Colonic mucosa (tissue), 4 donors: ENCODE results near the gene ATP2C2. TPM values are rescaled to one million over a fixed set of nuclear protein-coding genes. Genes with fewer than 3 reads are reported as not detected.
A peak's percentile ranks its signal among the peaks of the same experiment; 100 is the strongest.

Experiments
- DNase-seq: peaks from one replicate; pipeline ENCODE4 v3.0.0-alpha.2; 2020
- H3K27ac ChIP-seq: fragments of 200-600 bp; one replicate; pipeline ENCODE4 v1.8.0; 2021
- H3K27me3 ChIP-seq: fragments of 200-600 bp; one replicate; pipeline ENCODE4 v1.8.0; 2021
- H3K36me3 ChIP-seq: fragments of 200-600 bp; one replicate; pipeline ENCODE4 v1.8.0; 2021
- H3K4me1 ChIP-seq: fragments of 200-600 bp; one replicate; pipeline ENCODE4 v1.8.0; 2021; ENCODE audit warnings: mild to moderate bottlenecking
- H3K4me3 ChIP-seq: fragments of 200-600 bp; one replicate; pipeline ENCODE4 v1.8.0; 2021
- H3K9ac ChIP-seq, 2 donors: one replicate each; pipeline ENCODE4 v1.7.0; 2013; ENCODE audit warnings: control low read depth in 2 of 2, low read depth in 2 of 2, low read length in 2 of 2
- H3K9me3 ChIP-seq: fragments of 200-600 bp; one replicate; pipeline ENCODE4 v1.8.0; 2021
- CTCF ChIP-seq: fragments of 200-600 bp; IDR thresholded peaks from one replicate; pipeline ENCODE4 v1.8.0; 2022; ENCODE audit warnings: antibody characterized with exemption, mild to moderate bottlenecking
- intact Hi-C: fragments of 100-400 bp; cut with DNase I; formaldehyde crosslinking; loops from one replicate; pipeline ENCODE4 v1.14.1; 2022
- total RNA-seq, 2 donors: library from RNA; stranded (reverse); fragmentation: NEBNext Ultra II Directional in 1 of 2; extraction: Animal tissue kit (Norgen Biotek cat#: 25700) in 1 of 2; gene quantifications; one replicate each; pipeline ENCODE4 v1.2.1, GENCODE V29; 2021
- donor health status: healthy.
- donor health status: DM: no; HTN: no; CAD: no.
- donor health status: DM: no; HTN: no; CAD: no.

ATP2C2 gene
- total RNA-seq, 2 donors from 2014 or later, result 126 to 220 TPM

DNA sequence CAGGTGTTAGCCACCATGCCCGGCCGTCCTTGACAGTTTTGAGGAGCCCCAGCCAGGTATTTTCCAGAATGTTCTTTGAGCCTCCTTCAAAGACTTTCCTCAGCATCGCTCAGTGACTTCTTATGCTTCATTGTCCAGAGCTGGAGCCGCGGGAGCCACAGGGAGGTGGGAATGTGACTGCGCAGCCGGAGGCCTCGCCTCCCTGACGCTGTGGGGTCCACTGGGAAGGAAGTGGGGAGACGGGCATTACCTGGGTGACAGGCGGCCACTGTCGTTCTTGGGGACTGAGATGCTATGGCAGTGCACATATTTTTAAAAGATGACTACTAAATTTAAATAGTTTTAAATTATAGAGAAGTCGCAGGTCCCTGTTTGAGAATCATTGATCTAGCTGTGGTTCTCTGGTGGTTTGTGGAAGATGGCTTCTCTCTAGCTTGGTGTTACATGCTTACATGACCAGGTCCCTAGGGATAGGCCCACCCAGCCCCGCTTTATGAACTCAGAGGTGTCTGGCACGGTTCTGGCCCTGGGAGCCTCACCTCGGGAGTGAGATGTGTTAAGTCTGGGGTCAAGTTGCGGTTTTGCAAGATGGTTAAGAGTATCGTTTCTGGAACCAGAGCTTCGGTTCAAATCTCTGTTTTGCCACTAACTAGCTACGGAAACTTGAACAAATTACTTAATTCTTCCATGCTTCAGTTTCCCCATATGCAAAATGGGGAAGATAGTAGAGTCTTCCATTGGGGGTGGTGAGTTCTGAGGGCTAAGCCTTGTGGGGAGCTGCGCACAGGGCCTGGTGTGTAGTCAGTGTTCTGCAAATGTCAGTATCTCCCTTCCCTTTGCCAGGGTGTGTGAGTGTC is 53.0 kb downstream of the ATP2C2 start:
- no peak for TF ChIP-seq CTCF
- Histone ChIP-seq H3K9me3 (no peaks in the 10 kb centered on the region), H3K27ac (no peak overlapping the region), H3K4me3 (no peak overlapping the region), H3K36me3 (no peaks in the 10 kb centered on the region), H3K9ac (no peak overlapping the region), H3K4me1 (no peaks in the 10 kb centered on the region), H3K27me3 (no peaks in the 10 kb centered on the region)
- no peak for DNase-seq
- intact Hi-C loops, result no loop called here

- TF ChIP-seq CTCF, result no peak
- H3K27me3 ChIP-seq, result no peaks in the 10 kb centered on the region
- intact Hi-C loops, result no loop called here
- no peak overlapping the region for H3K4me3 ChIP-seq
- DNase-seq, result no peak
- no peaks in the 10 kb centered on the region for H3K4me1 ChIP-seq
- H3K9ac ChIP-seq, result no peak overlapping the region
- H3K9me3 ChIP-seq, result no peaks in the 10 kb centered on the region
- no peaks in the 10 kb centered on the region for H3K36me3 ChIP-seq
- H3K27ac ChIP-seq, result no peak overlapping the region
Observed at GRCh38 chr16:84421938-84422220, 53.5 kb downstream of the ATP2C2 start.

DNA sequence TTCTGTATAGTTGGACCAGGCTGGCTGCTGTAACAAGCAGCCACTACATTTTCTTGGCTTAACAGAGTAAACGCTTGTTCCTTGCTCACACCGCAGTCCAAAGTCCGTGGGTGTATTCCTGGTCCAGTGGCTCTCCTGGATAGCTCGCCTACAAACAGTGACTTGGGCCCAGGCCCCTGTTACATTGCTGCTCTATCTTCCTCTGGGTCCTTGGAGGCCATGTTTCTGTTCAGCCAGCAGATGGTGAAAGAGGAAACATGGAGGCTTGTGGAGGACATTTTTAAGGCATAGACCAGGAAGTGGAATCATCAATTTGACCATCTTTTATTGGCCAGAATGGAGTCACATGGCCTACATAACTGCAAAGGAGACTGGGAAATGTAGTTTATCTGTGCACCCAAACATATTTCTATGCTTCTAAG is 55.1 kb downstream of the ATP2C2 start:
- no peaks in the 10 kb centered on the region for H3K4me1 ChIP-seq
- no peak overlapping the region for H3K9ac ChIP-seq
- H3K27ac ChIP-seq, result no peak overlapping the region
- DNase-seq, result peak; percentile 42
- H3K9me3 ChIP-seq, result no peaks in the 10 kb centered on the region
- no peak for TF ChIP-seq CTCF
- H3K36me3 ChIP-seq, result no peaks in the 10 kb centered on the region
- H3K27me3 ChIP-seq, result no peaks in the 10 kb centered on the region
- intact Hi-C loops, result no loop called here
- no peak overlapping the region for H3K4me3 ChIP-seq

GRCh38 chr16:84425696-84426095 is 57.4 kb downstream of the ATP2C2 start:
- Histone ChIP-seq H3K4me1 (no peaks in the 10 kb centered on the region), H3K9me3 (no peaks in the 10 kb centered on the region), H3K27ac (no peak overlapping the region), H3K9ac (no peak overlapping the region), H3K27me3 (no peaks in the 10 kb centered on the region), H3K36me3 (no peaks in the 10 kb centered on the region), H3K4me3 (no peak overlapping the region)
- intact Hi-C loops, result no loop called here
- DNase-seq, result no peak
- TF ChIP-seq CTCF, result no peak

GRCh38 chr16:84426804-84427203 is 58.5 kb downstream of the ATP2C2 start:
- H3K27ac ChIP-seq, result no peak overlapping the region
- no peak overlapping the region for H3K9ac ChIP-seq
- H3K4me3 ChIP-seq, result no peak overlapping the region
- no peaks in the 10 kb centered on the region for H3K36me3 ChIP-seq
- no peaks in the 10 kb centered on the region for H3K9me3 ChIP-seq
- no peaks in the 10 kb centered on the region for H3K27me3 ChIP-seq
- intact Hi-C loops, result no loop called here
- DNase-seq, result no peak
- no peaks in the 10 kb centered on the region for H3K4me1 ChIP-seq
- TF ChIP-seq CTCF, result no peak
